GM21619 (cell line): ENCODE data around the gene TRIM64.
"Not testable (repeated sequence)": the region's sequence is repeated elsewhere in the genome, so short reads cannot be mapped to it uniquely, and the experiment has no call there.

ENCODE experiments used
- ATAC-seq: cut with Tn5 transposase; IDR thresholded peaks from one replicate; pipeline ENCODE4 v1.9.1; 2021; ENCODE audit not compliant: unreplicated experiment

TRIM64 gene, protein sequence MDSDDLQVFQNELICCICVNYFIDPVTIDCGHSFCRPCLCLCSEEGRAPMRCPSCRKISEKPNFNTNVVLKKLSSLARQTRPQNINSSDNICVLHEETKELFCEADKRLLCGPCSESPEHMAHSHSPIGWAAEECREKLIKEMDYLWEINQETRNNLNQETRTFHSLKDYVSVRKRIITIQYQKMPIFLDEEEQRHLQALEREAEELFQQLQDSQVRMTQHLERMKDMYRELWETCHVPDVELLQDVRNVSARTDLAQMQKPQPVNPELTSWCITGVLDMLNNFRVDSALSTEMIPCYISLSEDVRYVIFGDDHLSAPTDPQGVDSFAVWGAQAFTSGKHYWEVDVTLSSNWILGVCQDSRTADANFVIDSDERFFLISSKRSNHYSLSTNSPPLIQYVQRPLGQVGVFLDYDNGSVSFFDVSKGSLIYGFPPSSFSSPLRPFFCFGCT

GRCh38 chr11:89965737-89966136 is at the start of gene TRIM64:
Gene TRIM64, plus strand, starts transcription at chr11:89966037. Its CDS starts 2,467 bp downstream, at chr11:89968504.
- ATAC-seq = not testable (repeated sequence)

- no peak for ATAC-seq
Measured at GRCh38 chr11:89922195-89922660, 43.6 kb upstream of the TRIM64 start, which contains the start of gene TRIM49D1. Gene TRIM49D1, minus strand, starts transcription at chr11:89922245. Its CDS starts 4,535 bp downstream, at chr11:89917710.

- ATAC-seq = not testable (repeated sequence)
Measured at GRCh38 chr11:89923764-89924163, 42.1 kb upstream of the TRIM64 start, which contains the start of gene TRIM49D2. Gene TRIM49D2, plus strand, starts transcription at chr11:89924064. Its CDS starts 2,698 bp downstream, at chr11:89926762.

GRCh38 chr11:89960833-89961232 is 5.0 kb upstream of the TRIM64 start:
- ATAC-seq = not testable (repeated sequence)
